ENCODE measurements around the gene CDC14B. TPM values are rescaled to one million over a fixed set of nuclear protein-coding genes. Genes with fewer than 3 reads are reported as not detected.
"Not testable (repeated sequence)": the region's sequence is repeated elsewhere in the genome, so short reads cannot be mapped to it uniquely, and the experiment has no call there.

Gene CDC14B
- total RNA-seq, 1 experiment from 2014 or later, result 5.2 TPM

DNA sequence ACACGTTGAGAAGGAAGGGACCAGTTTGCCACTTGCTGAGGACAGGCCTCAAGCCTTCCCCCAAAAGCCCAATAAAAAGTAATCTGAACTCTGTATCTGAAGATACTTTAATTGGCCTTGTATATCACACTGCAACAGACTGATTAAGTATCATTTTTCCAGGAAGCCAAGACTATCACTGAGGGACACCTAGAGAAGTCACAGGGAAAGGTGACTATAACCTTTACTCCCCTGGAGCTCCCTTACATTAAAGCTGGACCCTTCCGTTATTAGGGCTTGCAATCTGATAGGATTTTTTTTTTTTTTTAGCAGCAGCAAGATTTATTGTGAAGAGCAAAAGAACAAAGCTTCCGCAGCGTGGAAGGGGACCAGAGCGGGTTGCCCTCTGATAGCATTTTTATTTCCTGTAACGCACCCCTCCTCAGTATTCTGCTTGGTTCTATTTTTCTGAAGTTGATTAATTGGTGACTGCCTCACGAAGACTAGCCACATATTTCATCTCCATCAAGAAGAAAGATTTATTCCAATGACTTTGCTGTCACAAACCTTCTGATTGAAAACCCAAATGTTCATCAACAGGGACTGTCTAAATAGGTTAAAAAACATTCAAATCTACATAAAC is 2.7 kb downstream of the CDC14B start:
- DNase-seq (ENCODE audit: low spot score), result no peak
- H3K4me3 ChIP-seq (ENCODE audit: low read depth, low read length, poor library complexity, severe bottlenecking), result no peak overlapping the region
- ChIA-PET POLR2A (ENCODE audit: low non-redundant PET) (no interaction called here), CTCF (no interaction called here)
- intact Hi-C loops (cut with micrococcal nuclease; ENCODE audit: unreplicated experiment), result no loop called here
- H3K27ac ChIP-seq (ENCODE audit: low read depth, low read length, poor library complexity, severe bottlenecking), result no peak overlapping the region
- peaks cover 23% of the 10 kb centered on the region for H3K4me1 ChIP-seq (ENCODE audit: insufficient read depth, low read length, poor library complexity, severe bottlenecking)
- no peaks in the 10 kb centered on the region for H3K36me3 ChIP-seq (ENCODE audit: insufficient read depth, low read length, poor library complexity, severe bottlenecking)
- TF ChIP-seq, protein P1, sequence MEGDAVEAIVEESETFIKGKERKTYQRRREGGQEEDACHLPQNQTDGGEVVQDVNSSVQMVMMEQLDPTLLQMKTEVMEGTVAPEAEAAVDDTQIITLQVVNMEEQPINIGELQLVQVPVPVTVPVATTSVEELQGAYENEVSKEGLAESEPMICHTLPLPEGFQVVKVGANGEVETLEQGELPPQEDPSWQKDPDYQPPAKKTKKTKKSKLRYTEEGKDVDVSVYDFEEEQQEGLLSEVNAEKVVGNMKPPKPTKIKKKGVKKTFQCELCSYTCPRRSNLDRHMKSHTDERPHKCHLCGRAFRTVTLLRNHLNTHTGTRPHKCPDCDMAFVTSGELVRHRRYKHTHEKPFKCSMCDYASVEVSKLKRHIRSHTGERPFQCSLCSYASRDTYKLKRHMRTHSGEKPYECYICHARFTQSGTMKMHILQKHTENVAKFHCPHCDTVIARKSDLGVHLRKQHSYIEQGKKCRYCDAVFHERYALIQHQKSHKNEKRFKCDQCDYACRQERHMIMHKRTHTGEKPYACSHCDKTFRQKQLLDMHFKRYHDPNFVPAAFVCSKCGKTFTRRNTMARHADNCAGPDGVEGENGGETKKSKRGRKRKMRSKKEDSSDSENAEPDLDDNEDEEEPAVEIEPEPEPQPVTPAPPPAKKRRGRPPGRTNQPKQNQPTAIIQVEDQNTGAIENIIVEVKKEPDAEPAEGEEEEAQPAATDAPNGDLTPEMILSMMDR (conservative IDR thresholded peaks at IDR 0.05; ENCODE audit: low read depth, low read length), result no peak
- no peak for TF ChIP-seq EZH2 (IDR thresholded peaks at IDR 0.05; ENCODE audit: borderline replicate concordance, low read depth, low read length, poor library complexity, severe bottlenecking)
- no TSS peak for BruUV-seq (replicated peaks)
- H3K9me3 ChIP-seq (ENCODE audit: low read depth, low read length, poor library complexity, severe bottlenecking), result no peaks in the 10 kb centered on the region
- H3K27me3 ChIP-seq (replicated peaks; ENCODE audit: insufficient read depth, low read depth, low read length, poor library complexity), result no peaks in the 10 kb centered on the region

DNA sequence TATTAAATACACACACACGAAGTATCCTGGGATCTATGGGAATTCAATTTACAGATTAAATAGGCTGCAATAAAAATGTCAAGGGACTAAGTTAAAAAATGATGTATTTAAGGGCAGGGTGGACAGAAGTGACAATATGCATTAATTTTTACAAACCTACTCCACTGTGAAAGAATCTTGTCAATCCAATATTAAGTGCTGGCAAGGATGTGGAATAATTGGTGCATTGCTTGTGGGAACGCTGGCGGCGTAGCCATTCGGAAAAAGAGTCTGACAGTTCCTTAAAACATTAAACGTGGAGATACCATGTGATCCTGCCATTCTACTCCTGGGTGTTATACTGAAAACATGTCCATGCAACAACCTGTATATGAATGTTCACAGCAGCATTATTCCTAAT is 4.2 kb downstream of the CDC14B start:
- no peaks in the 10 kb centered on the region for H3K27me3 ChIP-seq (replicated peaks; ENCODE audit: insufficient read depth, low read depth, low read length, poor library complexity)
- H3K36me3 ChIP-seq (ENCODE audit: insufficient read depth, low read length, poor library complexity, severe bottlenecking), result no peaks in the 10 kb centered on the region
- no peak overlapping the region for H3K27ac ChIP-seq (ENCODE audit: low read depth, low read length, poor library complexity, severe bottlenecking)
- no TSS peak for BruUV-seq (replicated peaks)
- intact Hi-C loops (cut with micrococcal nuclease; ENCODE audit: unreplicated experiment), result no loop called here
- POLR2A ChIA-PET (ENCODE audit: low non-redundant PET), result no interaction called here
- H3K9me3 ChIP-seq (ENCODE audit: low read depth, low read length, poor library complexity, severe bottlenecking), result no peaks in the 10 kb centered on the region
- no peak for DNase-seq (ENCODE audit: low spot score)
- CTCF ChIA-PET, result no interaction called here
- TF ChIP-seq, protein P1 (conservative IDR thresholded peaks at IDR 0.05; ENCODE audit: low read depth, low read length), result no peak
- TF ChIP-seq EZH2 (IDR thresholded peaks at IDR 0.05; ENCODE audit: borderline replicate concordance, low read depth, low read length, poor library complexity, severe bottlenecking), result no peak
- H3K4me3 ChIP-seq (ENCODE audit: low read depth, low read length, poor library complexity, severe bottlenecking), result no peak overlapping the region
- H3K4me1 ChIP-seq (ENCODE audit: insufficient read depth, low read length, poor library complexity, severe bottlenecking), result peaks cover 29% of the 10 kb centered on the region

DNA sequence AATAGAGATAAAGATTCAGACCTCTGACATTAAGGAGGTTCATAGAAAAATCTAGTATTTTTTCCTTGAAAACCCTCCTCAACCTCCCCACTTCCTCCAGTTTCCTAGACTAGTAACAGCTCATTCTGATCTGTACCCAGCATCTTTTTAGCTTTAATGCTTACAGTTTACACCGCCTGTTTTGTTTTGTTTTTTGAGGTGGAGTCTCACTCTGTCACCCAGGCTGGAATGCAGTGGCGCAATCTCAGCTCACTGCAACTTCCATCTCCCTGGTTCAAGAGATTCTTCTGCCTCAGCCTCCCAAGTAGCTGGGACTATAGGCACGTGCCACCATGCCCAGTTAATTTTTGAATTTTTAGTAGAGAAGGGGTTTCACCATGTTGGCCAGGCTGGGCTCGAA is 5.0 kb downstream of the CDC14B start:
- BruUV-seq (replicated peaks); CTCF ChIA-PET; H3K27me3 ChIP-seq (replicated peaks; ENCODE audit: insufficient read depth, low read depth, low read length, poor library complexity); POLR2A ChIA-PET (ENCODE audit: low non-redundant PET); H3K9me3 ChIP-seq (ENCODE audit: low read depth, low read length, poor library complexity, severe bottlenecking); intact Hi-C loops (cut with micrococcal nuclease; ENCODE audit: unreplicated experiment); H3K4me3 ChIP-seq (ENCODE audit: low read depth, low read length, poor library complexity, severe bottlenecking); H3K36me3 ChIP-seq (ENCODE audit: insufficient read depth, low read length, poor library complexity, severe bottlenecking); DNase-seq (ENCODE audit: low spot score); H3K27ac ChIP-seq (ENCODE audit: low read depth, low read length, poor library complexity, severe bottlenecking): not testable (repeated sequence)
- H3K4me1 ChIP-seq (ENCODE audit: insufficient read depth, low read length, poor library complexity, severe bottlenecking), result peaks cover 29% of the 10 kb centered on the region

GRCh38 chr9:96612966-96613589 is 6.6 kb downstream of the CDC14B start:
- ChIA-PET CTCF (no interaction called here), POLR2A (ENCODE audit: low non-redundant PET) (no interaction called here)
- Histone ChIP-seq H3K27me3 (replicated peaks; ENCODE audit: insufficient read depth, low read depth, low read length, poor library complexity) (no peaks in the 10 kb centered on the region), H3K36me3 (ENCODE audit: insufficient read depth, low read length, poor library complexity, severe bottlenecking) (no peaks in the 10 kb centered on the region), H3K4me3 (ENCODE audit: low read depth, low read length, poor library complexity, severe bottlenecking) (no peak overlapping the region), H3K9me3 (ENCODE audit: low read depth, low read length, poor library complexity, severe bottlenecking) (no peaks in the 10 kb centered on the region), H3K27ac (ENCODE audit: low read depth, low read length, poor library complexity, severe bottlenecking) (no peak overlapping the region), H3K4me1 (ENCODE audit: insufficient read depth, low read length, poor library complexity, severe bottlenecking) (peaks cover 20% of the 10 kb centered on the region)
- TF ChIP-seq, protein P1 (conservative IDR thresholded peaks at IDR 0.05; ENCODE audit: low read depth, low read length), result no peak
- no peak for TF ChIP-seq EZH2 (IDR thresholded peaks at IDR 0.05; ENCODE audit: borderline replicate concordance, low read depth, low read length, poor library complexity, severe bottlenecking)
- no TSS peak for BruUV-seq (replicated peaks)
- intact Hi-C loops (cut with micrococcal nuclease; ENCODE audit: unreplicated experiment), result no loop called here
- no peak for DNase-seq (ENCODE audit: low spot score)

Measured in A673 (cell line).